Measurements from ENCODE around the gene SPAG5. TPM values are rescaled to one million over a fixed set of nuclear protein-coding genes. Genes with fewer than 3 reads are reported as not detected.
"Not testable (repeated sequence)": the region's sequence is repeated elsewhere in the genome, so short reads cannot be mapped to it uniquely, and the experiment has no call there.

SPAG5 gene
- polyA plus RNA-seq, 3 donors from 2014 or later, result 0.73 to 4.1 (median 3.2) TPM

DNA sequence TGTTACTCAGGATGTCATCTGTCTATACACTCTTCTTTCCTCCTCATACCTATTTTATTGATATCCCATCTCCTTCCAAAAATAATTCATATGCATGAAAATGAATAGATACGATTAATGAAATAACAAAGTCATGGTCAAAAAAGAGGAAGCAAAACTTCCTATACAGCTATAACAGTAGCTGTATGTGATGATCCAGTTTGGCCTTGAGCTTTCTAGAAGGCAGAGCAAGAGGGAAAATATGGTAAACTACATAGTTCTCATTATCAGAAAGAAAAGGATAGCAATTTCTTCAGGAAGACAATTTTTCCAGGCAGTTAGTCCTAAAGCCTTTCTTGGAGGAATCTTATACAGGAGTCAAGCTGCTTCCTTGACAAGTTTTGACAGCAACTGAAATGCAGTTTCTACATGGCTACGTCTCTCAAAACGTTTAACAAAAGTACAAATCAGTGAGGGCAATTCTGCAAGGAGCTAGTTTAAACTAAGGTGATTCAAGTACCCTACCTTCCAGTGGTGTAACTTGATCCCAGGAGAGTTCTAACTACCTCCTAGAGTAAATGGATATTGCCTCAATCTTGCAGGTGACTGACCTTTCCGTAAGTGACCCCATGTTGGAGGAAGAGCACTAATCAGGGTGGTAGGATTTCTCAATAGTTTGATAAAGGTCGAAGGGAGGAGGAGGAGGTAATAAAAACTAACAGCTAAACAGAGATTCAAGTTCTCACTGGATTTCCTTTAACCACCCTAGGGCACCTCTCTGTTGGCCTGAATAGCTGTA is 1.0 kb downstream of the SPAG5 start:
- H3K27me3 Mint-ChIP-seq (ENCODE audit: low read depth in 3 of 3), result peaks cover 2 to 13% (median 6%) of the 10 kb centered on the region in 3 donors
- peak overlapping the region; percentile 89 to 99 (median 97) for H3K4me3 Mint-ChIP-seq
- H3K9me3 Mint-ChIP-seq, result no peaks in the 10 kb centered on the region
- H3K27ac Mint-ChIP-seq, result peak overlapping the region; percentile 77 to 99 (median 98)
- peaks cover 0 to 1% (median 0%) of the 10 kb centered on the region in 3 donors for H3K36me3 Mint-ChIP-seq
- no peak for DNase-seq
- peaks cover 17 to 28% of the 10 kb centered on the region in 2 donors for H3K4me1 Mint-ChIP-seq

DNA sequence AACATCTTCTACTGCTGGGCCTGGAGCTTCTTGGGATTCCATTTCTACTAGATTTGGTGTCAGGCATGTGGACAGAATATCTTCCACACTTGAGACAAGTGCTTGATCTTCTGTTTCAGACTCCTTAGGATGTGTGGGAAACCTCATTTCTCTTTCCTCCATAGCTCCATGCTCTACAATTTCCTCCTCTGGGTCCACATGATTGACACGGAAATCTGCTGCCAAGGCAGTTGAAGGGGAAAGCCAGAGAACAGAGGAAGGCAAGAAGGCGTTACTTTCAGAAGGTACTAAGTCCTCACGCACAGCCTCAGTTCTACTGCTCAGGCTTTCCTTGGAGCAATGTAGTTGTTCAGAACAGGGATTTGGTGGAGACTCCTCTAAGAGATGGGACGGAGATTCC is 6.6 kb downstream of the SPAG5 start:
- DNase-seq, result no peak
- Mint-ChIP-seq H3K27me3 (ENCODE audit: low read depth in 3 of 3) (no peaks in the 10 kb centered on the region), H3K27ac (no peak overlapping the region), H3K4me1 (no peaks in the 10 kb centered on the region), H3K4me3 (no peak overlapping the region), H3K9me3 (no peaks in the 10 kb centered on the region), H3K36me3 (peaks cover 0 to 6% (median 3%) of the 10 kb centered on the region in 3 donors)

DNA sequence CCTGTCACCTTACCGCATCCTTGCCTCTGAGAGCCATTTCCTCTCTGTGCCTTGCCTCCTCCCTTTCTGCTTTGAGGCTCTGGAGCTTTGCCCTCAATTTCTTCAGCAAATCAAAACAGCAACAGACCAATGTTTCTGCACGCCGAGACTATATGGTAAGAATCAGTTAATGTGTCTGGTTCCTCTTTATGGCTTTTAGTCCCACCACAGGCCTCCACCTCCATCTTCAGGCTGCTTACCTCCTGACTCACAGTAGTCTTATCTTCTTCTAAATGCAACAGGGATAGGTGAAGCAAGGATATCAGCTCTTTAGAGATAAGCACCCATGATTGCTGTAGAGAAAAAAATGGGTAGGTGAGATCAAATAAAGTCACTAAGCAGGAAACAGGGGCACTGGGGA is 13.0 kb downstream of the SPAG5 start:
- H3K36me3 Mint-ChIP-seq, result peaks cover 6 to 11% (median 6%) of the 10 kb centered on the region in 3 donors
- no peak overlapping the region for H3K4me3 Mint-ChIP-seq
- H3K4me1 Mint-ChIP-seq, result no peaks in the 10 kb centered on the region
- H3K9me3 Mint-ChIP-seq, result no peaks in the 10 kb centered on the region
- H3K27ac Mint-ChIP-seq, result no peak overlapping the region
- no peak for DNase-seq
- H3K27me3 Mint-ChIP-seq (ENCODE audit: low read depth in 3 of 3), result peaks cover 0 to 3% (median 0%) of the 10 kb centered on the region in 3 donors

DNA sequence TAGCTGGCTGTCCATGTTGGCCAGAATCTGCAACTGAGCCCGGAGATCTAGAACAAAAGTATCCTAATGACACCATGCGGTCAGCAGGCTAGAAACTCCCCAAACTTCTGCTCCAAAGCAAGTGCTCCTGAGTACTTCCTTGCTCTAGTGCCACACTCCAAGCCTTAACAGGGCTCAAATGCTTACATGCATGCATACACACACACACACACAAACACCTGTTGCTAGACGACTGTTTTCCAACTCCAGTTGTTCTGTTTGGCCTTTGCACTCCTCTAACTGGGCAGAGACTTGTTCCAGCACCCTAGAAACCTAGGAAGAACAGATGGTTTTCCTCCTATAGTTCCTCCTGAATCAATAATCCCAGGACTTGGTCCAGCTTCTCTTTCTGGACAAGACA is 14.4 kb downstream of the SPAG5 start:
- no peak for DNase-seq
- H3K4me1 Mint-ChIP-seq, result no peaks in the 10 kb centered on the region
- peaks cover 6 to 11% (median 6%) of the 10 kb centered on the region in 3 donors for H3K36me3 Mint-ChIP-seq
- no peaks in the 10 kb centered on the region for H3K9me3 Mint-ChIP-seq
- peaks cover 0 to 3% (median 0%) of the 10 kb centered on the region in 3 donors for H3K27me3 Mint-ChIP-seq (ENCODE audit: low read depth in 3 of 3)
- no peak overlapping the region for H3K4me3 Mint-ChIP-seq
- H3K27ac Mint-ChIP-seq, result no peak overlapping the region

DNA sequence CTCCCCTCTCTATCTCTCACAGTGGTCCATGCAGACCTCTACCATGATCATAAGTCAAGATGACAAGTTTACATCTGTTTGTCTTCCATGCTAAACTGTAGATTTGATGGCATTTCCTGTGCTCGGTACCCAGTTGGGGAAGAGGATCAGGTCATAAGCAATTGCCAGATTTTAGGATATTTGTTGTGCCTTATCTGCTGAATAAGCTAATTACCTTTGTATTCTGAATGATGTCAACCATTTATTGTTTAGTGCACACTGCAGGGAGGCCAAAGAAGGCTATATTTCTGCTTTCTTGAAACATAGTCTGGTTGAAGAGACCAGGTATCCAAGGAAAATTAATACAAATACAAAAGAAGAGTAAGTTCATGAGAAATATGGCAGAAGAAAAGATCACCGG is 16.3 kb downstream of the SPAG5 start:
- Mint-ChIP-seq H3K27ac (no peak overlapping the region), H3K9me3 (no peaks in the 10 kb centered on the region), H3K36me3 (peaks cover 3 to 11% (median 6%) of the 10 kb centered on the region in 3 donors), H3K27me3 (ENCODE audit: low read depth in 3 of 3) (peaks cover 0 to 3% (median 0%) of the 10 kb centered on the region in 3 donors), H3K4me3 (no peak overlapping the region), H3K4me1 (peaks cover 0 to 1% of the 10 kb centered on the region in 2 donors)
- DNase-seq, result no peak

DNA sequence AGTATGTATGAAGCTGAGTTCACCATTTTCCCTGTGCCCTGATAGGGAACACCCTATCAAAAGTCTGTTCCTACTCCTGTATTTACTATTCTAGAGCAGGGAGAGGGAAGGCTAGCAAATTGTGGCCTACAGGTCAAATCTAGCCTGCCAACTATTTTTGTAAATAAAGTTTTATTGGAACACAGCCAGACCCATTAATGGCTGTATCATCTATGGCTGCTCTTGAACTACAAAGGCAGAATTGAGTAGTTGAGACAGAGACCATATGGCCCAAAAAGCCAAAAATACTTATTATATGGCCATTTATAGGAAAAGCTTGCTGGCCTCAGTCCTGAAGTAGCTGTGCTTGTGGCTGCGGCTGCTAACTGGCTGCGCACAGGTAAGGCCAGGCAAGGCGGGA is 17.9 kb downstream of the SPAG5 start:
- Mint-ChIP-seq H3K4me1 (peaks cover 12 to 16% of the 10 kb centered on the region in 2 donors), H3K27me3 (ENCODE audit: low read depth in 3 of 3) (peaks cover 0 to 3% (median 0%) of the 10 kb centered on the region in 3 donors), H3K9me3 (no peaks in the 10 kb centered on the region), H3K4me3 (no peak overlapping the region), H3K27ac (peak overlapping the region in 1 of 6 donors; percentile 71), H3K36me3 (peaks cover 3 to 11% (median 3%) of the 10 kb centered on the region in 3 donors)
- DNase-seq, result no peak

DNA sequence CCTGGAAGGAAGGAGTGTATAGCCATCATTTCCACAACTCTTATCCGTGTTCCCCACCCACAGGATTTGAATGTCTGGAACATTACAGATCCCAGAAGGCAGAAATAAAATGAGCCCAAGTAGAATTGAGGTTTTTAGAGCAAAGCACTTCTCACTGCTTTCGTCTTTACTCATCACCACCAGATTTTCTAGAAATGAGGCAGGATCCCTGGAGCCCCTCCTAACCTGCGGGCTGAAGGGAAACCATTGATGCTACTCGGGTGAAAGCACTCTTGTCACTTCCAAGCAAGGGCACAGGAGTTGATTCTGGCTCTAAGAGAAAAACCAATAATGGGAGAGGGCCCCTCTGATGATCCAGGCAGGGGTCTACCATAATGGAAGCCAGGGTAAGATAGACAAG is 19.3 kb downstream of the SPAG5 start:
- Mint-ChIP-seq H3K36me3 (peaks cover 0 to 6% (median under 1%) of the 10 kb centered on the region in 3 donors), H3K27me3 (ENCODE audit: low read depth in 3 of 3) (no peaks in the 10 kb centered on the region), H3K4me3 (no peak overlapping the region), H3K4me1 (peaks cover 14 to 20% of the 10 kb centered on the region in 2 donors), H3K27ac (no peak overlapping the region), H3K9me3 (no peaks in the 10 kb centered on the region)
- no peak for DNase-seq

DNA sequence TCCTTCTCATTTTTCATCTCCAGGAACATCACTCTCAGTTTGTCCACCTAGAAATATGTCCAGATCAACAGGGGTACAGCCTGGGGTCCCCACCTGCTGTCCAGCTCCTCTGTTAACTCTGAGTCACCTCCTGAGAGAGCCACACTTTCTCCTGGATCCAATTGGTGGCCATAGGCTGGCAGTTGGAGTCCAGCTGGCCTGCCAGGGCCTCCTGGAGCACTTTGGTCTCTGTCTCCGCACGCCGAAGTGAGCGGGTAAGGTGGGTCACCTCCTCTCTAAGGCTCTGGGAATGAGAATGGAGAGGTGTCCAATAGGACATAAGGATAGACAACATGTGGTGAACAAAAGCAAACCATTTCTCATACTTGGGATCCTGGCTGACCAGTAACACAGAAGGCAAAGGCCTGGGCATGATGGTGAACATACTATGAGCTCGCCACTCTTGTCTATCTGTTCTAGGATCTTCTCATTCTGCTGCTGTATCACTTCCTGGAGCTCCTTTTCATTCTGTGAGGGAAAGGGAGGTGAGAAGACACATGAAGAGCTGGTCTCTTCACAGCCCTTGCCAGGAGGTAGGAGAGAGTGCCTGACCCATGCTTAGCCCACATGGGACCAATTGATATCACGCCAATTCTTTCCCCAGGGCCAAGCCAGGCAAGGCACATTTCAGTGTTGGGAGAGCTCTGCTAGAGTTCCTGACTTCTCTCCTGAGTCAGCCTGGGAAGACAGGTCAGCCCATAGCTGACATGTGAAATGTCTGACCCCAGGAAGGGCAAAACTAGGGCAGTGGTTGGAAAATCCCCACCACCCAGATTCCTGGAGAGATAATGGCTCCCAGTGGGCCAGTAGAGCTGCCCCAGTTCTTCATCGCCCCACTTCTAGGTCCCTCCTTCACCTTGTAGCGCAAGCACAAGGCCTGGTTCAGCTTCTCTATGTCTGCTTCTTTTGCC is 20.3 kb downstream of the SPAG5 start:
- Mint-ChIP-seq H3K9me3 (no peaks in the 10 kb centered on the region), H3K4me3 (no peak overlapping the region), H3K36me3 (peaks cover 0 to 4% (median 0%) of the 10 kb centered on the region in 3 donors), H3K4me1 (peaks cover 14 to 20% of the 10 kb centered on the region in 2 donors), H3K27ac (no peak overlapping the region), H3K27me3 (ENCODE audit: low read depth in 3 of 3) (no peaks in the 10 kb centered on the region)
- DNase-seq, result no peak

DNA sequence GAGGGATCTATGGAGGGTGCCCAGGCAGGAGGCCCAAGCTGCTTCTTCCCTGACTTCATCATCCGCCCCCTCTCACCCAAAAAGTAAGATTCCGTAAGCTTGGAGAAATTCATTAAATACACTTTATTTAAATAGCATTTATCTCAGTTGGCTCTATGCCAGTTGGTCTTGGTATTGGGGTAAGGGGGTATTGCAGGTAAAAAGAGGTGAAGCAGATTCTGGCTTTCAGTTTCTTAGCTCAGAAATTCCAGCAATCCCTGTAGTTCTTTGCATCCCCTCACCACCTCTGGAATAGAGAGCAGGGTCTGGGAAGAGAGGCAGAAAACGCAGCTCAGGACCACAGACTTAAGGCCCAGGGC is 21.4 kb downstream of the SPAG5 start:
- H3K27ac Mint-ChIP-seq, result no peak overlapping the region
- H3K36me3 Mint-ChIP-seq, result peaks cover 0 to 4% (median 0%) of the 10 kb centered on the region in 3 donors
- DNase-seq, result no peak
- H3K4me3 Mint-ChIP-seq, result peak overlapping the region in 2 of 5 donors; percentile 4 to 82
- no peaks in the 10 kb centered on the region for H3K9me3 Mint-ChIP-seq
- H3K4me1 Mint-ChIP-seq, result peaks cover 21 to 27% of the 10 kb centered on the region in 2 donors
- H3K27me3 Mint-ChIP-seq (ENCODE audit: low read depth in 3 of 3), result no peaks in the 10 kb centered on the region

DNA sequence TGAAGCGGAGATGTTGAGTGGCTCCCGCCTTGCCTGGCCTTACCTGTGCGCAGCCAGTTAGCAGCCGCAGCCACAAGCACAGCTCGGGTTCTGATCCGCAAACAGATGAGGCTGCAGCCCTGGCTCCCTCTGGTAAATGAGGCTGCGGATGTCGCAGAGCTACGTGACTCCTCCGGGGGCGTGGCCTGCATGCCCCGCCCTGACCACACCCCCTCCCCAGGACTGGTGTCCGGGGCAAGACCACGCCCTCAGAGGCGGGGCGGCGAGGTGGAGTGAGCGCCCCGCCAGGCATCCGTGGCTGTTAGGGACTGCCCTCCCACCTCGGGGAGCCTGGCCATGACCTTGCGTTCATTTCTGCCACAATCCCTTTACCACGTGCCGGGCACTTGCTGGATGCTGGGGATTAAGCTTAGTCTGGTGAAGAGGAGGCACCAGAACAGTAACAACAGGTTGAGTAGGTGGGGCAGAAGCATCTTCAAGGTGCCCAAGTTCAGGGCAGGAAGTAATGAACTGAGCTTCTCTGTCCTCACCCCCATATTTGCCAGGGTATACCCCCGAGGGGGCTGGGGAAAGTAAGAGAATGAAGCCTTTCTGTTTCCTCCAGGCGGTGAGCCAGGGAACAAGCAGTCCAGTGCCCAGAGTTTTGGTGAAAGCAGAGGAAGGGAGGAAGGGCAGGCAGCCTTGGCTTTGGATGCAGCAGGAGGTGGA is 21.9 kb downstream of the SPAG5 start, which contains the start of gene ALDOC:
TSS of gene ALDOC (minus strand) at position 138 of the 708 bp plus-strand sequence. CDS start 1,363 bp downstream, outside the sequence.
- Mint-ChIP-seq H3K4me1 (peaks cover 26 to 33% of the 10 kb centered on the region in 2 donors), H3K27ac (peak within 1 kb of the TSS; percentile 34 to 91 (median 81))
- peak; percentile 96 to 98 (median 97) for DNase-seq

DNA sequence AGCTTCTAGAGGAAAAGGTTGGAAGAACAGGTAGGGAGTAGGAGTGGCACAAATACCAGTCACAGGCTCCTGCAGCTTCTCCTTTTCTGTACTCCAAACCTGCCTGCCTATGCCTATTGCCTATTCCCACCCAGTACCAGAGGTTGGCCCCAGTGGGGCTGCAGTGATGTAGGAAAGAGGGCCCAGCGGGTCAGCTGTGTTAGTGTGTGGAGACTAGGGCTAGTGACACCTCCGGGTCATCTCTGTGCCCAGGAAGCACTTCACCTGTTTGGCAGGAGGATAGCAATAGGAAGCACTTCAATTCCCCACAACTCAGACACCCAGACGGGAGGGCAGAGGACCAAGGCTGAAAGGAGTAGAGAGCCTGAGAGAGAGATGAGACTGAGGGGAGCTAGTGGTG is 22.8 kb downstream of the SPAG5 start:
- Mint-ChIP-seq H3K4me1 (peaks cover 32 to 37% of the 10 kb centered on the region in 2 donors), H3K4me3 (peak overlapping the region; percentile 70 to 86 (median 80))

More for the DNA sequence above, 21.9 kb downstream of the SPAG5 start, which contains the start of gene ALDOC:
- H3K27me3 Mint-ChIP-seq (ENCODE audit: low read depth in 3 of 3), result no peaks in the 10 kb centered on the region
- peaks cover 0 to 4% (median 0%) of the 10 kb centered on the region in 3 donors for H3K36me3 Mint-ChIP-seq
- H3K9me3 Mint-ChIP-seq, result no peaks in the 10 kb centered on the region
- H3K4me3 Mint-ChIP-seq, result peak within 1 kb of the TSS; percentile 70 to 86 (median 80)

DNA sequence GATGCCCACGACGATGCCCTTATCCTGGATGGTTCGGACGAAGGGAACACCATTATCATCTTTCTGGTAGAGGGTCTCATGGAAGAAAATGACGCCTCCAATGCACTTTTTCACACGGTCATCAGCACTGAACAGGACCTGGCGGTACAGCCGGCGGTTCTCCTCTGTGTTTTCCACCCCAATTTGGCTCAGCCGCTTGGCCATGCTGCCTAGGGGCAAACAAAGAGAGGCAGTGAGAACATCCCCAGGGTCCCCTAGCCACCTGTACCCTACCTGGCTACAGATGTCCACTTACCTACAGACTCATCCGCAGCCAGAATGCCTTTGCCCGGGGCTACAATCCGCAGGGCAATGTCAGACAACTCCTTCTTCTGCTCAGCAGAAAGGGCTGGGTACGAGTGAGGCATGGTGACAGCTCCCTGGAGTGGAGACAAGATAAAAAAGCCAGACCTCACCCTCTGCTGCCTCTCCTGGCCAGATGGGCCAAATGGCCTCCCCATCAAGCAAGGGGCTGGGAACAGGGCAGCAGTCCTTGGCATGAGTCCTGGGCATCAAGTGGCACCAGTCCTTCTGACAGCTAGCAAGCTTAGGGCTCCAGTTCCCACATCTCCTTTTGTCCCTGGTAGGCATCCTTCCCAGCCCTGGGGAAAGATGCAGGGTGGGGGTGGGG is 23.6 kb downstream of the SPAG5 start:
- Mint-ChIP-seq H3K27ac (no peak overlapping the region), H3K4me1 (peaks cover 39 to 43% of the 10 kb centered on the region in 2 donors), H3K9me3 (no peaks in the 10 kb centered on the region), H3K27me3 (ENCODE audit: low read depth in 3 of 3) (peaks cover 2 to 4% (median 3%) of the 10 kb centered on the region in 3 donors), H3K36me3 (peaks cover 0 to 4% (median 0%) of the 10 kb centered on the region in 3 donors), H3K4me3 (peak overlapping the region in 1 of 5 donors; percentile 13)
- DNase-seq, result no peak

More for the DNA sequence above, 22.8 kb downstream of the SPAG5 start:
- H3K27ac Mint-ChIP-seq, result peak overlapping the region in 4 of 6 donors; percentile 65 to 91 (median 76)
- H3K9me3 Mint-ChIP-seq; H3K27me3 Mint-ChIP-seq (ENCODE audit: low read depth in 3 of 3); DNase-seq; H3K36me3 Mint-ChIP-seq: not testable (repeated sequence)

Data from immature natural killer cell (primary cell).